CD4-positive, alpha-beta T cell treated with Interleukin-6 at 100 ng/mL for 8 hours (primary cell): Measurements from ENCODE around the gene DPP9.
"Not testable (repeated sequence)": the region's sequence is repeated elsewhere in the genome, so short reads cannot be mapped to it uniquely, and the experiment has no call there.

Source experiments
- DNase-seq: peaks from one replicate; pipeline ENCODE4 v3.0.0-alpha.2; 2020; ENCODE audit warnings: mixed read lengths, low spot score

The DPP9 gene

GRCh38 chr19:4740092-4740491 lies 16.4 kb upstream of the DPP9 start:
- DNase-seq, result no peak

GRCh38 chr19:4738734-4739133 lies 15.1 kb upstream of the DPP9 start:
- no peak for DNase-seq

GRCh38 chr19:4737955-4738600 lies 14.4 kb upstream of the DPP9 start:
- DNase-seq, result no peak

DNA sequence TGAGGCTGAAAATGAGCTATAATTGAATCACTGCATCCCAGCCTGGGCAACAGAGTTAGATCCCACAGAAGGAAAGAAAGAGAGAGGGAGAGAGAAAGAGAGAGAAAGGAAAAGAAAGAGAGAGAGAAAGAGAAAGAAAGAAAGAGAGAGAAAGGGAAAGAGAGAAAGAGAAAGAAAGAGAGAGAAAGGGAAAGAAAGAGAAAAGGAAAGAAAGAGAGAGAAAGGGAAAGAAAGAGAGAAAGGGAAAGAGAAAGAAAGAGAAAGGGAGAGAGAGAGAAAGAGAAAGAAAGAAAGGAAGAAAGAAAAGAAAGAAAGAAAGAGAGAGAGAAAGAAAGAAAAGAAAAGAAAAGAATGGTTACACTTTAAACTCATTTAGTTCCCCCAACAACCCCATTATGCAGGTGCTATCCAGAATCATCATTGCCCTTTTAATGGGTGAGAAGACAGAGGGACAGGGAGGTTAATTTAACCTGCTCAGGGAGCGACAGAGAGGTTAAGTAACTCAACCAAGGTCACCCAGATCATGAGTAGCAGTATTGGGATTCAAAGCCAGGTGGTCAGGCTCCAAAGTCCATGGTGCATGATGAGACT lies 10.2 kb upstream of the DPP9 start:
- no peak for DNase-seq

DNA sequence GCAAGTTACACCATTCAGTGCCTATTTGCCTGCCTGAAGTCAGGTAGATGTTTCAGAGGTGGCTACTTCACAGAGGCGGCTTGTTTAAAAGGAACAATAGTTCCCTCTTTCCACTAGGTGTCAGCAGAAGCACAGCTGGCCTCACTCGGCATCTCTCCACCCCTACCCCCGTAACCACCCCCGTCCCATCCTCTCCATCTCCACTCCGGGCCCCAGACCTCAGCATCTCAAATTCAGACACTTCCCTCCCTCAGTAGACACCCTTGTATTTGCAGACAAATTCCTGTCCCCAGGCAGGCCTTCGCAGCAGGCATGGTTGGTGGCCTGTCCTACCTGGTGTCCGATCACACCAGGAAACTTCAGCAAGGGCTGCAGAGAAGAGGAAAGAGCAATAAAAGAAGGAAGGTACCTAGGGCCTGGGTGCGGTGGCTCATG lies 9.1 kb upstream of the DPP9 start:
- peak; percentile 68 for DNase-seq

DNA sequence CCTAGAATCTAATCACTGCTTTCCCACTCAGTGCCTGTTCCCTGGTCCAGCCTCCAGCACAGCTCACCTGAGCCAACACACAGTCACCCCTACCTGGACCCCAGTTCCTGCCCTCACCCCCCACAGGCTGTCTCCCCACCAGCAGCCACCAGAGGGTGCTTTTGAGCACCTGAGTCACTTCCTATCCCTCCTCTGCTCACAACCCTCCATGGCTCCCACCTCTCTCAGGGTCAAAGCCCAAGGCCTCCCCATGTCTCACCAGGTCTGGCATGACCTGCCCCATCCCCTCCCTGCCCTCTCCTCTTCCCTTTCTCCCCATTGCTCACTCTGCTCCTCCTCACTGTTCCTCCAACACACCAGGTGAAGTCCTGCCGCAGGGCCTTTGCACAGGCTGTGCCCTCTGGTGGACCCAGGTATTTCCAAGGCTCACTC lies 7.1 kb upstream of the DPP9 start:
- DNase-seq, result peak; percentile 56

DNA sequence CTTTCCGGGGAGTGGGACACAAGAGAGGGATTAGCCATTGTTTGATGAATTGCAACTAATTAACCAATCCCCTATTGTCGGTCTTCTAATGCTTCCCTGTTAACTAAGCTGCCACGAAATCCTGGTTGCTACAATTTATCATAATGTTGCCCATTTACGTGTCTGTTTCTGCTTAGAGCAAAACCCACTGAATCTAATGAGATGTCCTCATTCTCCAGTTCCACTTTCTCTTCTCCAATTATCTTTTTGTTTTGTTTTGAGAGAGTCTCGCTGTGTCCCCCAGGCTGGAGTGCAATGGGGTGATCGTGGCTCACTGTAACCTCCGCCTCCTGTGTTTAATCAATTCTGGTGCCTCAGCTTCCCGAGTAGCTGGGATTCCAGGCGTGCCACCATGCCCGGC lies 5.2 kb upstream of the DPP9 start:
- DNase-seq, result no peak

GRCh38 chr19:4722671-4723594 lies 709 bp downstream of the DPP9 start:
- no peak for DNase-seq

DNA sequence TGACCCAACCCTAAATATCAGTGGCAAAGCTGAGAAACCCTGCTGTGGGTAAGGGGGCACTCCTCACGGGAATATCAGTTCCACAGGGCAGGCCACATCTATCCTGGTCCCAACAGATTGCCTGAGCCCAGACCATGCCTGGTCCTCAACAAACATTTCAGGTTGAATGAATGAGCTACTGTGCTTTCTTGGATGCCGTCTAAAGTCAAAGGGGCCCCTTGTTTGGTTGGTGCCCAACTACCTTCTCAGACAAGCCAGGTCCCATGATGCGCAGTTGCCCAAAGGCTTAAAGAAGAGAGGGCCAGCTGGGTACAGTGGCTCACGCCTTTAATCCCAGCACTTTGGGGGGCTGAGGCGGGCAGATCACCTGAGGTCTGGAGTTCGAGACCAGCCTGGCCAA lies 2.4 kb downstream of the DPP9 start:
- DNase-seq, result no peak

DNA sequence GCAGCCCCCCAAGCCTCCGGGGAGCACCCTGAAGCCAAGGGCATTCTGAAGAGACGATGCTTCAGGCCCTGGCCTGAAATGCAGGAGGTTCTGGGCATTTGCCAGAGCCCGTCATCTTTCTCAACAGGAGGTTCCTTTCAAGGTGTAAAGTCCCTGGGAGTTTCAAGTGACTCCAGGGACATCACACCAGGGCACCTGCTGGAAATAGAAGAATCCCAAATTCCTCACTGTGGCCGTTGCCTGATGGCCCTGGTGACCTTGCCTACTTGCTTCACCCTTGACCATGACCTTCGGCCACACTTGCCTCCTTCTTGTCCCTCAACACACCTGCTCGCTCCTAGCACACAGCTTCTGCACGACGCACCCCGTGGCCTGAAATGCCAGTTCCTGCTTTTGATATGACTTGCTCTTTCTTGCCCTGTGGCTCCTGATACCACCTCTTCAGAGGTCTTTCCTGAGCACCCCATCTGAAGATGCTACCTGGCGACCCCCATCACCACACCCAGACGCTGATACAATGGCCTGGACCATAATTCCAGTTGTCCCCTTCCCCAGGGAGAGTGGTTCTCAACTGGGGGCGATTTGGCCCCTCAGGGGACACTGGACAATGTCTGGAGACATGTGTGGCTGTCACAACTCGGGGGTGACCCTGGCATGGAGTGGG lies 3.5 kb downstream of the DPP9 start:
- no peak for DNase-seq

DNA sequence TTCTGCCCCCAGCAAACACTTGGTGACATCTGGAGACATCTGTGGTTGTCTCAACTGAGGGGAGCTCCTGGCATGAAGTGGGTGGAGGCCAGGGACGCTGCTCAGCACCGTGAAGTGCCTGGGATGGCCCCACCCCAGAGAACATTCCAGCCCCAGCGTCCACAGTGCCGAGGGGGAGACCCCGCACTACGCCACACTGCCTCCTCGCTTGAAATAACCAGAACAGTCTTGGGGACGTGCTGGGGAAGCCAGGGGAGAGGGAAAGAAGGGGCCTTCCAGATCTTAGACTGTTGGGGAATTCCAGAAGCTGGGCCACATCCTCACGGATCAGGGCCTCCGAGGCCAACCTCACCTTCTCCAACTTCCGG lies 4.2 kb downstream of the DPP9 start:
- DNase-seq, result no peak

DNA sequence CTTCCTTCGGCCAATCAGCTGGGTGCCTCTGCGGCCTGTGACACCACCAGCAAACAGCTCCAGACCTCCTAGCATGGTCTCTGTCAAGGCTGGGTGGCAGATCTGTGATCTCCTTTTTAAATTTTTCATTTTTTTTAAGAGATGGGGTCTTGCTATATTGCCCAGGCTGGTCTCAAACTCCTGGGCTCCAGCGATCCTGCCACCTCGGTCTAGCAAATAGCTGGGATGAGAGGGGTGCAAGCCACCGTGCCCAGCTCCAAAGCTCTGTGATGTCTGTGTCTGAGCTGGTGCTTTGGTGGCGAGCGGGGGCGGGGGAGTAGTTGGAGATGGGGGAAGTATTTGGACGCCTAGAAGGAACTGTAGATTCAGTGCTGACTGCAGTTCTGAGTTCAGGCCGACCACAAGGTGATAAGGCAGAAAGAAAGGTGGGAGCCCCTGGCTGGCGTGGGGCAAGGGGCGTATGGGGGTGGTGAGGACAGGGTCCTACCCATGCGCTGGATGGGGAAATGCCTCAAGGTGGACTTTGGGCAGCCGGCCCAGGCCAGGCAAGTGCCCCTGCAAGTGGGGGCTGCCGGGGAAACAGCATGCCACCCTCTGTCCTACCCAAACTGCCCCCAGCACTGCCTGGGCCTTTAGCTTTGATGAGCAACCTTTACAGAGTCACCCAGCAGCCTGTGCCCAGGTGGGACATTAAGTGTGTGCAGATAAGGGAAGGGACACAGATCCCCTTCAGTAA lies 5.5 kb downstream of the DPP9 start:
- no peak for DNase-seq

DNA sequence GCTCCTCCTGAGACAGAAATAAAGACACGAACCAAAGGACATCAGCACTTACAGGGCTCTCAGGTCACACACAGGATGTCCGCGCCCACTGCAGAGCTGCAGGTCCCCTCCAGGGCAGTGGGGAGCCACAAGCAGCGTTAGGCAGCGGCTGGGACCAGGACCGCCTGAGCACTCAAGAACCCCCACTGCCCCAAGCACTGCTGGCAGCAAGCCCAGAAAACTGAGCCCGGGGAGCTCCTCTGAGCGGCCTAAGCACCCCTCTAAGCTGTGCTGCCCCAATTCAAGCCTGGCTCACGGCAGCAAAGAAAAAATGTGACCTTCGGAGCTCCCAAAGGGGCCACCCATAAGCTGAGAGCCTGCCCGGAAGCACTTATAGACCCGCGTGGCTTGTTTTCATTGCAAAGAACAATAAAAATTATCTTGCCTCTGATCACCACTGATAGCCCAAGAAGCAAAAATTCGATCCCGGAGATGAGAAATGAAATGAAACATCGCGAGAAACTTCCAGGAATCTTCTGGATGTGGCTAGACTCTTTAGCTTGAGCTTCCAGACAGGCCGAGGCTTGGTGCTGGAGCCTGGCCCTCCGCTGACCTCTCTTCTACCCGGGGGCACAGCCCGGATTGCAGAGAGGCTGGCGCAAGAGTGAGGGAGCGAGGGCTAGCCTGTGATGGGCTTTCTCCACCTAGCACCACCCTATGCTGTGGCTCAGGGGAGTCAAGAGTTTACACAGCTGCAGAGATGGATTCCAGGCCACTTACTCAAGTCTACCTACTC lies 6.3 kb downstream of the DPP9 start:
- no peak for DNase-seq

DNA sequence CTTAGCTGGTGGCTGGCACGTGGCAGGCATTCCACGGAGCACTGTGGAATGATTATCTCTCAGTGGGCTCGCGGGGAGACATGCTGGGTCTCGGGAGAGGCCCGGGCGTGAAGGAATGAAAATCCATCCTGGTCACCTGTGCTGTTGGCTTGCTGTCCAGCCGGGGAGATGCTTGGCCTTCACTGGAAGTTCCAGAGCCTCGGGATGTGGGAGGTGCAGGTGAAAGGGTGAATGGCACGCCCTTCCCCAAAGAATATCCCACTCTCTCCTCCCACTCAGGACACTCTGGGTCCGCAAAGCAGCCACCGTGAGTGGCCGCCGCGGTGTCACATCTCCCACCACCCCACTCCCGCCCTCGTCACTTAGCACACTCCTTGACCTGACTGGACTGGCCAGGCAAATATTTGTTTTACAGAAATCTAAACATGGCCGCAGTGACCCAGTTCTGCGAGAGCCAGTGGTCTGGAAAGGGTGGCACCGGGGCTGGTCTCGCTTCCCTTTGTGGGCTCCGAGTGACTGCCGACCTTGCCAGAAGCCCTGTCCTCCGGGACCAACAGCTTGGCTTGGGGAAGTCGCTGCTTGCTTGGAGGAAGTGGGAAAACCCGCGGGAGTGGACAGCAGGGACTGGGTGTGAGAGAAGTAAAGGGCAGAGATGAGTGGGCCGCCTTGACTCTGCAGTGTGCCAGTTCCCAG lies 8.0 kb downstream of the DPP9 start:
- DNase-seq, result no peak

- DNase-seq, result not testable (repeated sequence)
These were observed 8.5 kb downstream of the DPP9 start for GRCh38 chr19:4715178-4715528.

GRCh38 chr19:4714016-4714415 lies 9.6 kb downstream of the DPP9 start:
- no peak for DNase-seq

DNA sequence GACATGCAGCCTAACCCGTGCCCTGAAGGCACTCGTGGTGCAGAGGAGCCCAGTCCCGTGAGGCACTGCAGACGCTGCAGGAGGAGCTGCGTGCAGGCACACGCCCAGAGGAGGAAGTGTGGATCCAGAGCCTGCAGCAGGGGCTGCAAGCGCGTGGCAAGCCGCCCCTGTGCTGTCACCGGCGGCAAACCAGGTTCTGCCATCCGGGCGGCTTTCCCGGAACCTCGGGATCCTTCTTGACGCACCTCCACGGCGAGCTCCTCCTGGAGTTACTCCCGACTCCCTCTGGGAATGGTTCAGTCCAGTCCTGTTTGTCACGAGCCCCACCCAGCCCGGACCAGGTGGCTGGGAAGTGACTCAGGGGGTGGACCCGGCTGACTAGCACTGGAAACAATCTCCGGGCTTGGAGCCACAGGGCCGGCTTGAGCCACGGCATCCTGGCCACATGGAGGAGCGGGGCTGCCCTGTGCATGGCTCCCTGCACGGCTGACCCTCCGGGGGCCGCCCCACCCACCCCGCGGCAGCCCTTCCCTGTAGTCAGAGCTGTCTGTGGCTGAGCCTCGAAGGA lies 10.2 kb downstream of the DPP9 start:
- DNase-seq, result no peak

DNA sequence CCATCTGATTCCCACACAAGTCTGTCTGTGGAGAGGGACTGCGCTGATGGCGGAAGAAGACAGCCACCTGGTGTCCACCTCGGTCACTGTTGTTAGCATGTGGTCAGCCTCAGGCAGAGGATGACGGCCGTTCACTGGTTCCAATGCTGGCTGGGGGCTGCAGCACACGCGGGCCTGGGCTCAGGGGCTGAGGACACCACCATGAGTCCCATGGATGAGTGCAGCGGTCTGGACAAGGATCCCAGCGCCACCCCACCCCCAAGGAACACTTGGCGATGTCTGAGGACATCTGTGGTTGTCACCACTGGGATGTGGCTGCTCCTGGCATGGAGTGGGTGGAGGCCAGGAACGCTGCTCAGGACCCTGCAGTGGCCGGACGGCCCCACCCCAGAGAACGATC lies 10.9 kb downstream of the DPP9 start:
- no peak for DNase-seq

DNA sequence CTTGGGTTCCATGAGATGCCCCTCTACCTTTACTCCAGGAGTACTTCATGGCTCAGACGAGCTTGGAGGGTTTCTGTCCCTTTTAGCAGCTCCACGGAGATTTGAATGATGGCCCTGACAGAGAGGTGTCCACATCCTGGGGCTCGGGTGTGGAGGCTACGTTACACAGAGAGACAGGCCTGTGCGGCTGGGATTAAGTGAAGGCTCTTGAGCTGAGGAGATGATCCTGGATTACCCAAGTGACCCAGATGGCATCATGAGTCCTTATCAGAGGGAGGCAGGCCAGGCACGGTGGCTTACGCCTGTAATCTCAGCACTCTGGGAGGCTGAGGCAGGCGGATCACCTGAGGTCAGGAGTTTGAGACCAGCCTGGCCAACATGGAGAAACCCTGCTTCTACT lies 12.4 kb downstream of the DPP9 start:
- no peak for DNase-seq

DNA sequence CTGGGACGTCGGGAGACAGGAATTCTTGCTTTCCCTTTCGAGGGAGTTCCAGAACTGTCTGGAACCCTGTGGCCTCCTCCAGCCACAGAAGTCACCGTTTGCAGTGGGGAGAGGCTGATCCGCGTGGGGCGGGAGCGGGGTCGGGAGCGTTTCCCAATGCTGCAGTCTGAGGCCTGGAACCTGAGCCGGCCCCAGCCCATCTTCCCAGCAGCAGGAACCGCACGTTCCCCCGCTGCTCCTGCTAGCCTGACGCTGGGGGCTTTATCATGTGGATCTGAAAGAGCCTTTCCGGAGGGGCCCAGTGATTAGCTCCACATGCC lies 13.4 kb downstream of the DPP9 start:
- DNase-seq, result no peak
